HepG2 (cell line): Measurements from ENCODE around the gene CCSER1. TPM values are rescaled to one million over a fixed set of nuclear protein-coding genes. Genes with fewer than 3 reads are reported as not detected.

Experiments used
- ATAC-seq: fragments of 200-7000 bp; cut with Tn5 transposase; 3 replicates; pipeline ENCODE4 v1.9.1; 2020; ENCODE audit warnings: mild to moderate bottlenecking, moderate library complexity
- BruUV-seq: library from RNA; stranded (reverse); fragments of 400-500 nt; replicated peaks from 2 replicates; lab custom pipeline; 2021; lab: Mats Ljungman, UMichigan
- CTCF ChIA-PET: fragments of 300-600 bp; formaldehyde crosslinking; extraction: SDS; loops from one replicate; lab custom pipeline; 2021; ENCODE audit warnings: low total read pairs, inconsistent platforms, low intra/inter-chr PET ratio; lab: Yijun Ruan, JAX
- POLR2A ChIA-PET: fragments of 350-600 bp; sonication (Branson Sonifier 250); formaldehyde crosslinking; loops from one replicate; lab custom pipeline; 2020; ENCODE audit warnings: antibody characterized with exemption, inconsistent platforms; lab: Yijun Ruan, JAX
- DNase-seq: peaks from one replicate; pipeline ENCODE4 v3.0.0-alpha.2; 2015; ENCODE audit warnings: low spot score
- FAIRE-seq: peaks from 3 replicates; lab custom pipeline; 2011; peaks lifted over from hg19 to GRCh38; lab: Jason Lieb, UNC
- H2AFZ ChIP-seq: one replicate; pipeline ENCODE4 v1.6.1; 2011; ENCODE audit warnings: low read length, inconsistent platforms
- H3K27ac ChIP-seq: fragments of 300-600 bp; 3 replicates; pipeline ENCODE4 v1.8.0; 2011; ENCODE audit warnings: mixed run types, mild to moderate bottlenecking, mixed read lengths, low read length, inconsistent platforms; ENCODE audit not compliant: insufficient read depth; ENCODE audit errors: extremely low read length
- H3K27me3 ChIP-seq, 2 experiments: fragments of 200-600 bp in 1 of 2; 2 replicates in 1 of 2; 3 replicates in 1 of 2; pipeline versions ENCODE4 v1.6.0 to v1.8.0; 2011; ENCODE audit warnings: low read length in 2 of 2, mild to moderate bottlenecking in 2 of 2, moderate library complexity in 2 of 2, inconsistent platforms in 1 of 2; ENCODE audit not compliant: insufficient read depth in 2 of 2, control insufficient read depth in 1 of 2
- H3K36me3 ChIP-seq, 2 experiments: fragments of 200-600 bp in 1 of 2; replicated peaks in 1 of 2; 2 replicates in 1 of 2; 3 replicates in 1 of 2; pipeline versions ENCODE4 v1.5.1 to v1.8.0; 2011; ENCODE audit warnings: low read length in 2 of 2, inconsistent platforms in 1 of 2; ENCODE audit not compliant: insufficient read depth in 2 of 2, control insufficient read depth in 1 of 2
- H3K4me1 ChIP-seq: 2 replicates; pipeline ENCODE4 v1.5.1; 2012; ENCODE audit warnings: low read length, inconsistent platforms; ENCODE audit not compliant: insufficient read depth
- H3K4me2 ChIP-seq: 2 replicates; pipeline ENCODE4 v1.6.0; 2011; ENCODE audit warnings: low read depth, low read length, inconsistent platforms
- H3K4me3 ChIP-seq, 3 experiments: fragments of 200-600 bp in 1 of 3; sonication (generic), shearing (Covaris generic) in 1 of 3; replicated peaks in 1 of 3; 2 replicates each; pipeline ENCODE4 v1.5.1; 2011 to 2016; ENCODE audit warnings: low read length in 3 of 3, inconsistent platforms in 2 of 3, low read depth in 2 of 3, mild to moderate bottlenecking in 2 of 3, control low read depth in 1 of 3, mixed read lengths in 1 of 3; ENCODE audit not compliant: insufficient read depth in 1 of 3
- H3K79me2 ChIP-seq: one replicate; pipeline ENCODE4 v1.6.1; 2011; ENCODE audit warnings: low read length, inconsistent platforms; ENCODE audit not compliant: insufficient read depth
- H3K9ac ChIP-seq: 2 replicates; pipeline ENCODE4 v1.6.0; 2011; ENCODE audit warnings: mild to moderate bottlenecking, low read depth, low read length, inconsistent platforms; ENCODE audit not compliant: insufficient read depth
- H3K9me3 ChIP-seq: 2 replicates; pipeline ENCODE4 v1.5.1; 2012; ENCODE audit warnings: mild to moderate bottlenecking, low read length
- H4K20me1 ChIP-seq: 2 replicates; pipeline ENCODE4 v1.6.0; 2011; ENCODE audit warnings: inconsistent platforms, mild to moderate bottlenecking, low read length, moderate library complexity; ENCODE audit not compliant: insufficient read depth
- FIP1L1 ChIP-seq: fragments of 200-400 bp; formaldehyde crosslinking; IDR thresholded peaks from 2 replicates; pipeline ENCODE4 v1.6.1; 2018; ENCODE audit warnings: low read depth, mild to moderate bottlenecking, low read length, moderate library complexity, borderline replicate concordance; ENCODE audit not compliant: insufficient read depth
- KAT7 ChIP-seq: IDR thresholded peaks from 2 replicates; pipeline ENCODE4 v1.6.1; 2018; ENCODE audit warnings: borderline replicate concordance, missing compliant biosample characterization
- KIAA2018 ChIP-seq: sonication (generic); formaldehyde crosslinking; IDR thresholded peaks from 2 replicates; pipeline ENCODE4 v1.5.0; 2020; ENCODE audit warnings: mild to moderate bottlenecking, missing genetic modification reagents, borderline replicate concordance
- MATR3 ChIP-seq: sonication (generic); formaldehyde crosslinking; IDR thresholded peaks from 2 replicates; pipeline ENCODE4 v1.4.0; 2020; ENCODE audit warnings: missing genetic modification reagents
- MIER3 ChIP-seq: IDR thresholded peaks from 2 replicates; pipeline ENCODE4 v1.6.1; 2016; ENCODE audit warnings: missing compliant biosample characterization, borderline replicate concordance
- ZNF24 ChIP-seq: fragments of 450-650 bp; IDR thresholded peaks from 2 replicates; pipeline ENCODE4 v1.6.1; 2017; ENCODE audit warnings: antibody characterized with exemption, mild to moderate bottlenecking
- ZNF484 ChIP-seq: sonication (generic); formaldehyde crosslinking; IDR thresholded peaks from 2 replicates; pipeline ENCODE4 v1.5.1; 2020; ENCODE audit warnings: mild to moderate bottlenecking, low read depth, missing genetic modification reagents, borderline replicate concordance
- in situ Hi-C: cut with HindIII; loops from 2 replicates; pipeline ENCODE4 v1.10.0; 2017; ENCODE audit warnings: low pct_unique_long_range_greater_than_20kb; ENCODE audit not compliant: extremely low pct_ligation_motif_present
- intact Hi-C: fragments of 100-400 bp; cut with micrococcal nuclease; formaldehyde crosslinking; loops from one replicate; pipeline ENCODE4 v1.10.0; 2022; ENCODE audit not compliant: unreplicated experiment
- polyA plus RNA-seq, 8 experiments: library from polyadenylated mRNA; depleted of rRNA in 3 of 8; stranded (reverse) in 7 of 8; unstranded in 1 of 8; fragments of >200 nt; fragmentation: Illumina TruSeq in 4 of 8; extraction: Trizol in 4 of 8; gene quantifications; 2 replicates each; pipeline versions ENCODE4 v1.2.1 to v1.2.3, GENCODE V29; 2011 to 2016; ENCODE audit warnings: low read depth in 4 of 8, missing spikeins in 1 of 8, mixed read lengths in 1 of 8; ENCODE audit not compliant: insufficient read depth in 1 of 8
- total RNA-seq, 5 experiments: library from RNA; depleted of rRNA; stranded (reverse); fragments of >200 nt; fragmentation: Illumina TruSeq; extraction: Trizol; gene quantifications; 2 replicates each; pipeline ENCODE4 v1.2.3, GENCODE V29; 2016; ENCODE audit warnings: low read depth in 1 of 5

The CCSER1 gene
- total and polyA plus RNA-seq, 2 of the 13 experiments (the other 11 are each of a cell fraction or from before 2014, with no cell fraction given): not detected

GRCh38 chr4:91426725-91427124, 1299.5 kb downstream of the CCSER1 start:
- no peak overlapping the region for H2AFZ ChIP-seq
- DNase-seq (no peak), FAIRE-seq (no peak), ATAC-seq (no peak)
- ChIA-PET POLR2A (no interaction called here), CTCF (no interaction called here)
- in situ Hi-C loops: no loop called here
- no peak overlapping the region for H3K9ac ChIP-seq
- H3K4me1 ChIP-seq: no peaks in the 10 kb centered on the region
- H4K20me1 ChIP-seq: no peaks in the 10 kb centered on the region
- H3K36me3 ChIP-seq: no peaks in the 10 kb centered on the region
- H3K79me2 ChIP-seq: no peaks in the 10 kb centered on the region
- TF ChIP-seq KAT7 (CRISPR knock-in tag) (no peak), FIP1L1 (no peak), KIAA2018 (CRISPR knock-in tag) (no peak), MIER3 (no peak), ZNF24 (no peak), MATR3 (CRISPR knock-in tag) (no peak), ZNF484 (CRISPR knock-in tag) (no peak)
- no peak overlapping the region for H3K4me3 ChIP-seq
- no peaks in the 10 kb centered on the region for H3K9me3 ChIP-seq
- no peak overlapping the region for H3K4me2 ChIP-seq
- intact Hi-C loops: no loop called here
- BruUV-seq: no TSS peak
- H3K27me3 ChIP-seq: no peaks in the 10 kb centered on the region
- H3K27ac ChIP-seq: no peak overlapping the region
